ENCODE measurements around the gene PSME3IP1.
"Not testable (repeated sequence)": the region's sequence is repeated elsewhere in the genome, so short reads cannot be mapped to it uniquely, and the experiment has no call there.

The PSME3IP1 gene

DNA sequence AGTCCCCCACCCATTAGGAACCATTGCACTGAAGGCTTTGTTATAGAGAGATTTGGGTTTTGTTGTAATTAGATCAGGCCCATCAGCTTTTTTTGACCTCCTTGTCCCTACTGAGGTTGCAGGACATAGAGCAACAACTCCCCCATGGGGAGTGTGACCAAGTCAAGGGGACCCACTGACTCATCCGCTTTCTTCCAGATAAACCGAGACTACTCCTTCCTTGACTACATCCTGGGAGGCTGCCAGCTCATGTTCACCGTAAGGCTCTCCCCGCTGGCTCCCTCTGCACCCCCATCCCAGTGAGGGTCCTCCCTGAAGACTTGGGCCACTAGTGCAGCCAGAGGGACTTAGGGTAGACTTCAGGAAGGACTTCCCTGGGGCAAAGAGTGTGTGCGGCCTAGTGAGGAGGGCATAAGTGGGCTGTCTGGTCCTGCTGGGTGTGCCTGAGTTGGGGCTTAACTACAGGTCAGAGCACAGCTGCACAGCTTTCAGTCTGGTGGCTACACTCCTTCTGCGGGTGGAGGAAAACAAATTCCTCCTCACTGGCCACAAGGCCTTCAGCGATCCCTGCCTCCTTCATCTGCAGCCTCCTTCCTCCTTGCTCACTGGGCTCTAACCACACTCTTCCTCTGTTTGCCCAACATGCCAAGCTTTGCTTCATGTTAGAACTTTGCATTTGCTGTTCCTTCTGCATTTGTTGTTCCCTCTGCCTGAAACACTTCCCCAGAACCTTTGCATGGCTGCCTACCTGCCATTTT is 62.4 kb downstream of the PSME3IP1 start:
- no peak for DNase-seq (ENCODE audit: low spot score)

DNA sequence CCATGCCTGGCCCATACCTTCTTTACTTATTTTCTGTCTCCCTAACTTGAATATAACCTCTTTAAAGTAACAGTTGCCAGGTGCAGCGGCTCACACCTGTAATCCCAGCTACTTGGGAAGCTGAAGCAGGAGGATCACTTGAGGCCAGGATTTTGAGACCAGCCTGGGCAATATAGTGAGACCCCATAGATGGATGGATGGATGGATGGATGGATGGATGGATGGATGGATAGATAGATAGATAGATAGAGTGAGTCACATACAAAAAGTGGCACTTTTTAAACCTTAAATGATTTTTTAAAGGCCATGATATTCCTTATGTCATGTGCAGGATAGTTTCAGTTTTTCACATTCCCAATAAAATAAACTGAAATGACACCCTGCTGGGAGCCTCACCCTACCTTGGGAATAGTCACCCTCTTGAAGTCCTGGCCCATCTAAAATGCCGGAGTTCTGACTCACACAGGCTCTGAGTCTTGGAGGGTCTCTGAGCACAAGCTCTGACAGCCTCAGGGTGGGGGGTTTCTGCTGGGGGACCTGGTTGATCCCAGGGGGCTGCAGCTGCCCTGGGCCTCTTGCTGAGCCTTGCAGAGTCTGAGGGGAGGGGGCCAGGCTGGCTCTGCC is 67.3 kb downstream of the PSME3IP1 start:
- no peak for DNase-seq (ENCODE audit: low spot score)

DNA sequence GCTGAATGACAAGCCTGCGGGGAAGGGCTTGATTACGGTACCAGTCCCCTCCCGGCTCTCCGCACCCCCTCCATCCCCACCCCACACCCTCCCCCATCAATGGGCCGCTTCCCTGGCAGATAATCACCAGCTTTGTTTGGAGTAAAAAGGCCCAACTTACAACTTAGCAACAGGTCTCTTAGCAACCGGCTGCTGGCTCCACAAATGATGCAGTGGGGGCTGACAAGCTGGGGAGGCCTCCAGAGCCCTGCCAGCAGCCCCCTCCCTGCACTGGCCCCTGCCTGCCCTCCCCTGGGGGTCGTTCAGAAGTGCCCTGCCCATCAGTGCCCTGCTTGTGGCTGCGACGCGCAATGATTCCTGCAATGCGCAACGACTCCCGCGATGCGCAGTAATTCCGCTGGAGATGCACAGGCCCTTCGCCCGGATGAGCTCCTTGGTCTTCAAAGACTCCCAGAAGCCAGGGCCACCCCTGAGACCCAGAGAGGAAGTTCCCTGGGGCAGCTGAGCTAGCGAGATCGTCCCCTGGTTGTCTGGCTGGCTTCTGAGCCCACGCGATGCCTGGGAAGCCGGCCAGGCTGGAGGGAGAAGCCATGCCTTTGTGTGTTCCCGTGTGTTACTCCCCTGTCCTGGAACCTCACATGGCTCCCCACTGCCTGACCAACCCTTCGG is 70.2 kb downstream of the PSME3IP1 start:
- DNase-seq (ENCODE audit: low spot score): no peak

DNA sequence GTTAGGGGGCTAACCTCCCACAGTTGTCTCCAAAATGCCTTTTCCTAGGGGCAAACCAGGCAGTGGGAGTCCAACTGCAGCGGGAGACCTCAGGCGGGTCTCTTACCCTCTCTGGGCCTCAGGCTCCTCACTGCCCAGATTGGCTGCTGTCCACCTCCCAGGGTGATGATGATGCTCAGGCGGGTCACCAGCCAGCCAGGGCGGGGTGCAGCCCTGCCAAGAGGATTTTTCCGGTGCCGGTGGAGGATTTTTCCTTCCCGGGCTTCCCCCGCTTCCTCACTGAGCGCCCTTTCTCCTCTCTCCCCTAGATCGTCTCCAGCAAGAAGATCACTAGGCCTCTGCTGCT is 70.7 kb downstream of the PSME3IP1 start:
- DNase-seq (ENCODE audit: low spot score): no peak

DNA sequence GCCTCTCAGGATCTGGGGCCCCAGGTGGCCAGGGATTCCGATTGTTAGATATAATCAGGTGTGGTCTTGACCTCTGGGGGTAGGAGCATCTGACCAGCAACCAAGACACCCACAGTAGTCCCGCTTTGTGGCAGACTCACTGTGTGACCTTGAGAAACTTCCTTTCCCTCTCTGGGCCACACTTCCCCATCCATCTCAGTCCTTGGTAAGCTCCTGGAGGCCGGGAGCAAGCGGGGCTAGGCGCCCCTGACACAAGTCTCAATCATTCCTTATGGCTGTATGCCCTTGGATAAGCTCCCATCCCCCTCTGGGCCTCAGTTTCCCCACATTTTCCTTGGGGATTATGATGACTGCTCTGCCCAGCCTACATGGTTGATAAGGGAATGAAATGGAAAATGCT is 72.2 kb downstream of the PSME3IP1 start:
- DNase-seq (ENCODE audit: low spot score): no peak

DNA sequence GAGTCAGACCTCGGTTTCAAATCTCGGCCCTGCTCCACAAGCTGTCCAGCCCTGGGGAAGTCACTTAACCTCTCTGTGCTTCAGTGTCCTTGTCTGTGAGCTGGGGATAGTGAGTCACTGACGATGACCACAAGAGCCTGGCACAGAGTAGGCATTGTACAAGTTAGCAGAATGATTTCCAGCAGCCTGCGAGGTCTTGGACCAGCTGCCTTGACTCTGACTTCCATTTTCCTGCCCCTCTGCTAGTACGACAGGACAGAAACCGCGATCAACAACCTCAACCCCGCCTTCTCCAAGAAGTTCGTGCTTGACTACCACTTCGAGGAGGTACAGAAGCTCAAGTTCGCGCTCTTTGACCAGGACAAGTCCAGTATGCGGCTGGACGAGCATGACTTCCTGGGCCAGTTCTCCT is 72.8 kb downstream of the PSME3IP1 start:
- no peak for DNase-seq (ENCODE audit: low spot score)

DNA sequence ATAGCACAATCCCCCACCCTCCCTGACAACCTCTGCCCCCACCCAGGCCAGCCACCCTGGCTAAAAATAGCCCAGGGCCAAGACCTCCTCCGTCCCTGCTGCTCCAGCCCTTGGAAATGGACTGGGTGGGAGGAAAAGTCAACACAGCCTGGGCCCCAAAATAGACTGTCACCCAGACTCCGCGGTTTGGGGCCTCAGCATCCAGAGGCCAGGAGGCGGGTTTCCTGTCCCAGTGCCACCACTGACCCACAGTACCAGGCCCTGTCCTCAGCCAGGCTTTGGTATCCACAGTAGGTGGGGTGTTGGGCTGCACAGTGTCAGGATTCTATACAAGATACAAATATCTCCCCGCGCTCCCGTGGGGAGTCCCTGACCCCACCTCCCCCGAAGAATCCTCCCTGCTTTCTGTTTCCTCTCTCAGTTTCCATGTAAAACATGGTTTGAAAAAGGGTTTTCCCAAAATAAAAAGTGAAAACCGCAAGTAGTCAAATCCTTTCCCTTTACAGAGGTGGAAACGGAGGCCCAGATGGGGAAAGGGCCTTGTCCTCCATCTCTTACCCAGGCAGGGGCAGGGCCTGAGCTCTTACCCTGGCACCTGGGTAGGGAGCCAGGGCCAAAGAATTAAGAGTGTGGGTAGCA is 73.3 kb downstream of the PSME3IP1 start:
- DNase-seq (ENCODE audit: low spot score): no peak

DNA sequence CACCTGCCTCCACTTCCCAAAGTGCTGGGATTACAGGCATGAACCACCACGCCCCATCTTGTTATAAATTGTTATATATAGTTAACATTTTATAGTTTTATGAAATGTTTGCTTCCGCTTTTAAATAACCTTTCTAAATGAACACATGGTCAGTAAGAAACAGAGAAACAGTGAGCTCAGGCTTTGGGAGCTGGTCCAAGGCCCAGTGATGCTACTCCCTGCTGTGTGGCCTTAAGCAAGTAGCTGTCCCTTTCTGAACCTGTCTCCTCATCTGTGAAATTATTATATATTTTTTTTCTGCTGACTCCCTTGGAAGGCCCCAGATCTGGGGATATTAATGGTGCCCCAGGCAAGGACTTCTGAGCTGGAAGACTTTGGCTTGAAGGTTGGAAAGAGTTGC is 74.4 kb downstream of the PSME3IP1 start:
- no peak for DNase-seq (ENCODE audit: low spot score)

DNA sequence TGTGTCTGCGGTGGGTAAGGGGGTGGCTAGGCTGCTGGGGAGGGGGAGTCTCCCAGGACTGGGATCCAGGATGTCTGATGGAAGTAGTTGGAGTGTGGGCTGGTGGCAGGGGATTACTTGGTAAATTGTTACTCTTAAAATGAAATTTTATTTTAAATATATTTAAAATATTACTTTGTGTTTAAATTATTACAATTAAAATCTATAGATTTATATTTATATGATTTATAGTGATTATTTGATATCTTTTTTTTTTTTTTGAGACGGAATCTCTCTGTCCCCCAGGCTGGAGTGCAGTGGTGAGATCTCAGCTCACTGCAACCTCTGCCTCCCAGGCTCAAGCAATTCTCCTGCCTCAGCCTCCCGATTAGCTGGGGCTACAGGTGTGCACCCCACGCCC is 74.9 kb downstream of the PSME3IP1 start:
- DNase-seq (ENCODE audit: low spot score): no peak

DNA sequence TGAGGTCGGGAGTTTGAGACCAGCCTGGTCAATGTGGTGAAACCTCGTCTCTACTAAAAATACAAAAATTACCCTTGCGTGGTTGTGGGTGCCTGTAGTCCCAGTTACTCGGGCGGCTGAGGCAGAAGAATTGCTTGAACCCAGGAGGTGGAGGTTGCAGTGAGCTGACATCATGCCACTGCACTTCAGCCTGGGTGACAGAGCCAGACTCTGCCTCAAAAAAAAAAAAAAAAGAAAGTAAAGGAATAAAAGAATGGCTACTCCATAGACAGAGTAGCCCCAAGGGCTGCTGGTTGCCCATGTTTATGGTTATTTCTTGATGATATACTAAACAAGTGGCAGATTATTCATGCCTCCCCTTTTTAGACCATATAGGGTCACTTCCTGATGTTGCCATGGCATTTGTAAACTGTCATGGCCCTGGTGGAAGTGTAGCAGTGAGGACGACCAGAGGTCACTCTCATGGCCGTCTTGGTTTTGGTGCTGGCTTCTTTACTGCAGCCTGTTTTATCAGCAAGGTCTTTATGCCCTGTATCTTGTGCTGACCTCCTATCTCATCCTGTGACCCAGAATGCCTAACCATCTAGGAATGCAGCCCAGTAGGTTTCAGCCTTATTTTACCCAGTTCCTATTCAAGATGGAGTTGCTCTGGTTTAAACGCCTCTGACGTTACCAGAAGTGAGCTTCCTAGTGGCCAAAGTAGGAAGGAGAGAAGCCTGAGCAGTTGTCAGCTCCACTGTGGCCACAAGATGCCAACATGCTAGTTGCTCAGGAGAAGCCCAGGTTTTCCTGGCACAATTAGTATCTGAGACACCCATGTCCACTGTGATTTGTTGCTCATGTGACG is 76.4 kb downstream of the PSME3IP1 start:
- DNase-seq (ENCODE audit: low spot score): not testable (repeated sequence)

DNA sequence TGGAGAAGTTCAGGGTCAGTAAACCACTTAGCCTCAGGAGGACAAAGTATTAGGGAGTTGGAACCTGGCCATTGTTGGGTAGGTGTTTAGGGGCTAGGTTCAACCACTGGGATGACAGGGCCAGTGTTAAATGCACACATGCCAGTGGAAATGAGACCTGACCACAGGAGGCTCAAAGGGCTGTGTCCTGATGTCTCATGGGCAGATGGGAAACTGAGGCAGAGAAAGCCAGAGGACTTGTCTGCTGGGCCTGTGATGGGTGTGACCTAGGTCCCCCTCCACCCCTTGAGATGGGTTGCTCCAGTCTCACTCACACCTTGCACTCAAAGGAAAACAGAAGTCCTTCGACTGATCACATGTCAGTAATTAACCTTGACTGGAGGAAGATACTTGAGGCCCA is 77.4 kb downstream of the PSME3IP1 start:
- no peak for DNase-seq (ENCODE audit: low spot score)

DNA sequence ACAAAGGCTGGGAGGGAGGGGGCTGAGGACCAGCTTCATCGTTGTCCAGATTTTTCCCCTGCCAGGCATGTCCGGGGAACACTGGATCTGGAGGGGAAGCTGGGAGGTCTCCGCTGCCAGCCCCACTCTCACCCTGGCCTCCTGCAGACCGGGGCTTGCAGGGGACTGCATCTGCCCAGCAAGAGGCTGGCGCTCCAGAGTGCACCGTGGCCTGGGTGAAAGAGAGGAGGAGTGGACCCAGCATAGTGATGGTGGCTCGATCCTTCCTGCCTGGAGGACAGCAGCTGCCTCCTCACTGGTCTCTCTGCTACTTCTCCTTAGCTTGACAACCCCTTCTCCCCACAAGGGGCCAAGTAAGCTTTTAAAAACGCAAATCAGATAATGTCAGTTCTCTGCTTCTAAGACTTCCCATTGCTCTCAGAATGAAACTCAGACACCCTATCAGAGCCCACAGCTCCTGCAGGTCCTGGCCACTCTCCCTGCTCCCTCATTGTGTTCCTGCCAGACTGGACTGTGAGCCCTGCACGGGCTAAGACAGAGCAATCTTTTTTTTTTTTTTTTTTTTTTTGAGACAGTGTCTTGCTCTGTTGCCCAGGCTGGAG is 78.4 kb downstream of the PSME3IP1 start:
- no peak for DNase-seq (ENCODE audit: low spot score)

DNA sequence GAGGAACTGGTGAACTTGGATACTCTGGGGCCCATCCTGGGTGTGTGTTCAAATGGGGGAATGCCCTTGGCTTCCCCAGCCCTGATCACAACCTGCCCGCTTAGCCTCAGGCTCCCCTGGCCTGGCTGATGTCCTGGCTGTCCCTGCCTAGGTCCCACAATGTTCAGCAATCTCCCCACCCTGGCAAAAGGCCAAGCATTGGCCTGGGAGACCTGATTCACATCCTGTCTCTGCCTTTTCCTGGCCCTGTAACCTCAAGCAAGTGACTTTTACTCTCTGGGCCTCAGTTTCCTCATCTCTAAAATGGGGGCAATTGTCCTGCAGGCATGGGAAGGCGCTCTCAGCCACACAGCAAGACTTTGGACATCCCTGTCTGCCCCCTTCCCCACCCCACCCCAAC is 79.1 kb downstream of the PSME3IP1 start:
- DNase-seq (ENCODE audit: low spot score): no peak

DNA sequence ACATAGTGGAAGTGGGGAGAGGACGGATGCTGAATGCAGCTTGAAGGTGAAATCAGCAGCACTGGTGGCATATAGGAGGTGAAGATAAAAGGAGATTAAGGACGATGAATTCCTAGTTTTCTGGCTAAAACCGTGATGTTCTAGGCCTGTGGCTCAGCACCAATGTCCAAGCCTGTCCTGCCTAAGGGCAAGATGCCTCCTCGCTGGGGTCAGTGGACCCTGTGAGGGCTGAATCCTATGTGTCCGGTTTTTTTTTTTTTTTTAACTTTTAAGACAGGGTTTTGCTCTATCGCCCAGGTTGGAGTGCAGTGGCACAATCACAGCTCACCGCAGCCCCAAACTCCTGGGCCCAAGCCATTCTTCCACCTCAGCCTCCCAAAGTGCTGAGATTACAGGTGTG is 80.7 kb downstream of the PSME3IP1 start:
- no peak for DNase-seq (ENCODE audit: low spot score)

DNA sequence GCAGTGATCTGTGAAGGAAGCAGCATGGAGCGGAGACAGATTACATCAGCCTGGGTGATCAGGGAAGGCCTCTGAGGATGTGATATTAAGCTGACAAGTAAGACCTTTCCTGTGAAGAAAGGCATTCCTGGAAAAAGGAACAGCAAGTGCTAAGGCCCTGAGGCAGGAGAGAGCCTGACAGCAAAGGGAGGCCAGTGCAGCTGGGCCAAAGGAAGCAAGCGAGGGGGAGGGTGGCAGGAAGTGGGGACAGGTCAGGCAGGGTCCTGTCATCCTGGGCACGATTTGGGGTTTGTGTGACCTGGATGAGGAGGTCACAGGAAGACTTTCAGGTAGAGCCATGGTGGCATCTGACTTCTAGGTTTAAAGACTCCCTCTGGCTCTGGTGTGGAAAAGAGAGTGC is 81.1 kb downstream of the PSME3IP1 start:
- no peak for DNase-seq (ENCODE audit: low spot score)

DNA sequence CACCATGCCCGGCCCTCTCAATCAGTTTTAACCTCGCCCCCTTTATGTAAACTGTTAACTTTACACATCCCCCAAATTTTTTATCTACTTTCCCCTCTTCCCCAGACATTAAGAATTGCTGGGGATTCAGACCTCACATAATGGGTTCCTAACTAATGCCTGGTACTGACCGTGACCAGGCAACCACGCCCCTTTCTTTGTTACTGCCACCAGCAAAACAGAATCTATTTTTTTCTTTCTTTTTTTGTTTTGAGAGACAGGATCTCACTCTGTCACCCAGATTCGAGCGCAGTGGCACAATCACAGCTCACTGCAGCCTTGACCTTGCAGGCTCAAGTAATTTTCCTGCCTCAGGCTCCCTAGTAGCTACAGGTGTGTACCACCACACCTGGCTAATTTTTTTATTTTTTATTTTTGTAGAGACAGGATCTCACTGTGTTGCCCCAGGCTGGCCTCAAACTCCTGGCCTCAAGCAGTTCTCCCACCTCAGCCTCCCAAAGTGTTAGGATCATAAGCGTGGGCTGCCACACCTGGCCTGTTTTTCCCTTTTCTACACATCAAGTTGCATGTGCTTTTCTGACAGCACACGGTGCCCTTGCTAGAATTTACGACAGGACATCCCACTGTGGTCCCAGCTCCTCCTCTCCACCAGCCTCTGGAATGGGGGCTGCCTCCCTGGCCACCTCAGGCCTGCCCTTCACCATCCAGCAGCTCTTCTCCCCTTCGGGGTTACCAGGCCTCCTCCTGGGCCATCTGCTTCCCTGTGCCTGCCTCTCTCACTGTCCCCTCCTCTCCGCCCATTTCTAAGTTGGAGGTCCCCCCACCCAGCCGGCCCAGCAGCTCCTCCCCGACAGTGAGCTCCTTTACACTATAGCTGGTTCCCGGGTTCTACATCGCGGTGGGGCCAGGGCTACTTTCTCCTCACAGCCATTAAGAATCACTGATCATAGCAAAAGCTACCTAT is 82.7 kb downstream of the PSME3IP1 start:
- no peak for DNase-seq (ENCODE audit: low spot score)

Measured in HuH-7.5 (cell line).